K562 (cell line): ENCODE measurements around the gene N4BP2. TPM values are rescaled to one million over a fixed set of nuclear protein-coding genes. Genes with fewer than 3 reads are reported as not detected.
A peak's percentile ranks its signal among the peaks of the same experiment; 100 is the strongest.

Experiments used
- ARID1B ChIP-seq: fragments of 450-650 bp; IDR thresholded peaks from 2 replicates; pipeline ENCODE4 v1.6.1; 2016; ENCODE audit warnings: antibody characterized with exemption, mild to moderate bottlenecking, inconsistent platforms
- BRCA1 ChIP-seq, 2 experiments: fragments of 450-650 bp in 1 of 2; sonication (generic) in 1 of 2; formaldehyde crosslinking in 1 of 2; IDR thresholded peaks; 2 replicates each; pipeline versions ENCODE4 v1.5.0 to v1.6.1; 2017 to 2020; ENCODE audit warnings: mild to moderate bottlenecking in 1 of 2, missing genetic modification reagents in 1 of 2
- CBX3 ChIP-seq, 2 experiments: IDR thresholded peaks; 1 replicate in 1 of 2; 2 replicates in 1 of 2; pipeline ENCODE4 v1.6.1; 2012; ENCODE audit warnings: inconsistent platforms in 2 of 2, low read length in 2 of 2, borderline replicate concordance in 1 of 2, control low read depth in 1 of 2
- CTCFL ChIP-seq: IDR thresholded peaks from 2 replicates; pipeline ENCODE4 v1.6.1; 2011; ENCODE audit warnings: borderline replicate concordance, low read depth, mild to moderate bottlenecking, moderate library complexity, low read length; ENCODE audit not compliant: insufficient read depth, poor library complexity, severe bottlenecking
- DNMT1 ChIP-seq: fragments of 450-650 bp; IDR thresholded peaks from 2 replicates; pipeline ENCODE4 v1.6.1; 2016; ENCODE audit warnings: antibody characterized with exemption, mild to moderate bottlenecking
- ETV6 ChIP-seq, 3 experiments: fragments of 150-350 bp in 1 of 3; sonication (generic) in 1 of 3; formaldehyde crosslinking in 1 of 3; IDR thresholded peaks; 2 replicates each; pipeline versions ENCODE4 v1.6.1 to v1.8.0; 2014 to 2022; ENCODE audit warnings: borderline replicate concordance in 2 of 3, low read depth in 2 of 3, antibody characterized with exemption in 1 of 3, low read length in 1 of 3, mild to moderate bottlenecking in 1 of 3, missing genetic modification reagents in 1 of 3
- GTF3C2 ChIP-seq: IDR thresholded peaks from 3 replicates; pipeline ENCODE4 v1.6.1; 2011; ENCODE audit warnings: borderline replicate concordance, mild to moderate bottlenecking, moderate library complexity; ENCODE audit not compliant: insufficient read length; ENCODE audit errors: extremely low read depth
- NFIC ChIP-seq: fragments of 450-650 bp; IDR thresholded peaks from 2 replicates; pipeline ENCODE4 v1.6.1; 2017; ENCODE audit warnings: mild to moderate bottlenecking, inconsistent platforms
- PHB ChIP-seq: fragments of 250-450 bp; sonication (Bioruptor Pico); IDR thresholded peaks from 2 replicates; pipeline ENCODE4 v1.5.0; 2021
- PRPF4 ChIP-seq: fragments of 200-400 bp; formaldehyde crosslinking; IDR thresholded peaks from one replicate; pipeline ENCODE4 v1.6.1; 2017; ENCODE audit warnings: low read length, low read depth, mild to moderate bottlenecking; ENCODE audit not compliant: insufficient read depth, poor library complexity, severe bottlenecking
- PTRF ChIP-seq: fragments of 450-650 bp; IDR thresholded peaks from 2 replicates; pipeline ENCODE4 v1.6.1; 2016; ENCODE audit warnings: mild to moderate bottlenecking, missing genetic modification characterization, missing compliant biosample characterization
- RBM25 ChIP-seq: fragments of 200-400 bp; formaldehyde crosslinking; IDR thresholded peaks from 2 replicates; pipeline ENCODE4 v1.6.1; 2018; ENCODE audit warnings: low read length, low read depth, moderate library complexity; ENCODE audit not compliant: severe bottlenecking
- SMAD4 ChIP-seq: fragments of 250-450 bp; sonication (Bioruptor Pico); conservative IDR thresholded peaks from 2 replicates; pipeline ENCODE4 v1.8.0; 2021; ENCODE audit warnings: inconsistent platforms, mild to moderate bottlenecking, moderate library complexity
- SRSF1 ChIP-seq: fragments of 200-400 bp; formaldehyde crosslinking; IDR thresholded peaks from 2 replicates; pipeline ENCODE4 v1.6.1; 2017; ENCODE audit warnings: mild to moderate bottlenecking, low read depth, low read length, moderate library complexity
- TBP ChIP-seq: optimal IDR thresholded peaks from 2 replicates; pipeline ENCODE3; 2011; ENCODE audit warnings: low read depth, low read length, improper control_type of control experiment
- TEAD1 ChIP-seq, 2 experiments: fragments of 450-650 bp in 1 of 2; sonication (generic) in 1 of 2; formaldehyde crosslinking; IDR thresholded peaks; 2 replicates each; pipeline versions ENCODE4 v1.4.0 to v1.8.0; 2020 to 2022; ENCODE audit warnings: mild to moderate bottlenecking in 2 of 2, missing genetic modification reagents in 1 of 2
- TEAD2 ChIP-seq: fragments of 450-650 bp; IDR thresholded peaks from 2 replicates; pipeline ENCODE4 v1.6.1; 2016; ENCODE audit warnings: missing genetic modification characterization, control low read depth, missing compliant biosample characterization
- ZNF239 ChIP-seq: fragments of 250-450 bp; sonication (Bioruptor Pico); IDR thresholded peaks from 2 replicates; pipeline ENCODE4 v1.4.0; 2020; ENCODE audit warnings: mild to moderate bottlenecking
- ZNF764 ChIP-seq: fragments of 250-450 bp; sonication (Bioruptor Pico); IDR thresholded peaks from 2 replicates; pipeline ENCODE4 v1.4.0; 2020; ENCODE audit warnings: low read depth, mild to moderate bottlenecking, moderate library complexity
- polyA plus RNA-seq, 8 experiments: library from polyadenylated mRNA; depleted of rRNA in 4 of 8; stranded (reverse) in 5 of 8; unstranded in 3 of 8; fragments of >200 nt; fragmentation: Nextera tagmentation in 2 of 8; fragmentation: Illumina TruSeq in 1 of 8; extraction: Ambion mirVana in 2 of 8; extraction: Trizol in 1 of 8; gene quantifications; 2 replicates each; pipeline versions ENCODE4 v1.2.1 to v1.2.3, GENCODE V29; 2011 to 2014; ENCODE audit warnings: inconsistent platforms in 1 of 8, missing spikeins in 1 of 8
- total RNA-seq, 7 experiments: library from RNA; depleted of rRNA in 6 of 7; stranded (reverse); fragments of >200 nt in 6 of 7; fragmentation: Illumina TruSeq in 2 of 7; extraction: Trizol in 2 of 7; gene quantifications; 2 replicates each; pipeline versions ENCODE4 v1.2.1 to v1.2.3, GENCODE V29; 2011 to 2021; ENCODE audit warnings: low replicate concordance in 1 of 7
- TF ChIP-seq, protein P1 (sequence below): fragments of 250-450 bp; sonication (Bioruptor Pico); IDR thresholded peaks from 2 replicates; pipeline ENCODE4 v1.4.0; 2020

N4BP2 gene
- total and polyA plus RNA-seq, 9 of the 15 experiments (the other 6 are each of a cell fraction or from before 2014, with no cell fraction given), result 2.7 to 12.6 (median 7.6) TPM

DNA sequence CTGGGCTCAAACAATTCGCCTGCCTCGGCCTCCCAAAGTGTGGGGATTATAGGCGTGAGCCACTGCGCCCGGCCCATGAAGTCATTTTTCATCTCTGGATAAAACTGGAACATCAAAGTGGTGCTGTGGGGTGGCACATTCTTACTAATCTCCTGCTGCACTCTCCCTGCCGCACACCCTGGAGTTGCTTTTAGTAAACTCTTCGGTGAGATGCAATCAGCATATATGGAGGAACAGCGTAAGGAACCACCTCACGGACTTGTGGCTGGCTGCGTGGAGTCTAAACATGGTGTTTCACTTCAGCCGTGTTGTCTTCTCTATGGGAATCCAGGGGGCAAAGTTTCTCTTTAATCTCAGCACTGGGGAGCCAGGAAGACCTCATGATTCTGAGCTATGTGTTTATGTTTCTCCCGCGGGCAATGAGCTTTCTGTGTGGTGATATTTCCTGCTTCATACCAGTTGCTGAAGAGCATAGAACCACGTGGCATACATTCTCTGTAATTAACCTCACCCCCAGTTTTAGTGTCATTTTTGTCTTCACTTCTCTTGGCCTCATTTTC lies 138.0 kb downstream of the N4BP2 start (continued):
- no peak for TF ChIP-seq SRSF1
- no peak for TF ChIP-seq PHB (CRISPR knock-in tag)
- no peak for TF ChIP-seq ARID1B
- TF ChIP-seq CTCFL, result no peak
- no peak for TF ChIP-seq TEAD1 (CRISPR knock-in tag; IDR thresholded peaks at IDR 0.05)
- TF ChIP-seq RBM25, result no peak
- no peak for TF ChIP-seq NFIC
- TF ChIP-seq PRPF4, result no peak
- TF ChIP-seq TEAD2 (tag), result 0 out of 2 replicates have a peak, but pooled peaks have one; percentile 30
- TF ChIP-seq PTRF (tag), result no peak
- TF ChIP-seq TBP, result peak; percentile 15
- TF ChIP-seq ZNF764 (CRISPR knock-in tag), result no peak
- TF ChIP-seq DNMT1, result no peak
- 0 out of 2 replicates have a peak, but pooled peaks have one; percentile 45 for TF ChIP-seq SMAD4
- no peak for TF ChIP-seq CBX3 (IDR thresholded peaks at IDR 0.05; ENCODE audit: borderline replicate concordance in 1 of 2, low read length in 2 of 2)
- no peak for TF ChIP-seq ZNF239 (CRISPR knock-in tag)
- no peak for TF ChIP-seq BRCA1 (IDR thresholded peaks at IDR 0.05)
- no peak for TF ChIP-seq BRCA1 (CRISPR knock-in tag; IDR thresholded peaks at IDR 0.05)
- TF ChIP-seq ETV6 (IDR thresholded peaks at IDR 0.05; ENCODE audit: borderline replicate concordance in 1 of 2, low read depth in 2 of 2, low read length in 1 of 2), result 0 out of 4 replicates have a peak, but pooled peaks of 1 of the 2 experiments have one; percentile 17
- TF ChIP-seq ETV6 (CRISPR knock-in tag; IDR thresholded peaks at IDR 0.05; ENCODE audit: borderline replicate concordance), result no peak
- TF ChIP-seq, protein P1, sequence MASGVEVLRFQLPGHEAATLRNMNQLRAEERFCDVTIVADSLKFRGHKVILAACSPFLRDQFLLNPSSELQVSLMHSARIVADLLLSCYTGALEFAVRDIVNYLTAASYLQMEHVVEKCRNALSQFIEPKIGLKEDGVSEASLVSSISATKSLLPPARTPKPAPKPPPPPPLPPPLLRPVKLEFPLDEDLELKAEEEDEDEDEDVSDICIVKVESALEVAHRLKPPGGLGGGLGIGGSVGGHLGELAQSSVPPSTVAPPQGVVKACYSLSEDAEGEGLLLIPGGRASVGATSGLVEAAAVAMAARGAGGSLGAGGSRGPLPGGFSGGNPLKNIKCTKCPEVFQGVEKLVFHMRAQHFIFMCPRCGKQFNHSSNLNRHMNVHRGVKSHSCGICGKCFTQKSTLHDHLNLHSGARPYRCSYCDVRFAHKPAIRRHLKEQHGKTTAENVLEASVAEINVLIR (CRISPR knock-in tag), result no peak
- TF ChIP-seq GTF3C2, result no peak
